ENCODE results near the gene STK39. TPM values are rescaled to one million over a fixed set of nuclear protein-coding genes. Genes with fewer than 3 reads are reported as not detected.
"Not testable (repeated sequence)": the region's sequence is repeated elsewhere in the genome, so short reads cannot be mapped to it uniquely, and the experiment has no call there.

STK39 gene
- total RNA-seq, 1 experiment from 2014 or later: 22.5 TPM

GRCh38 chr2:168090366-168091135 lies 156.8 kb downstream of the STK39 start:
- DNase-seq (ENCODE audit: low read depth): no peak

- no peak for DNase-seq (ENCODE audit: low read depth)
These were observed 158.2 kb downstream of the STK39 start for GRCh38 chr2:168089200-168089599.

DNA sequence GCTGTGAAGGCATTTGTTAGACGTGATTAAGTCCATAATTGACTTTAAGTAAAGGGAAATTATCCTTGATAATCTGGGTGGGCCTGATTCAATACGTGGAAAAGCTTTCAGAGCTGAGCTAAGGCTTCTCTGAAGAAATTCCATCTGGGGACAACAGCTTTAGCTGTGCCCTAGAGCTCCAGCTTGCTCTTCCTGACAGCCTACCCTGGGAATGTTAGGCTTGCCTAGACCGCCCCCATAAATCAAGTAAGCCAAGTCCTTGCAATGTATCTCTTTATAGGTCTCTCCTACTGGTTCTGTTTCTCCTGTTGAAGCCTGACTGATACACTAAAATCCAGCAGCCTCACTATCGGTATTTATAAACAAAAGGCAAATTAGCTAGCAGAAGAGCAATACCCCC lies 160.0 kb downstream of the STK39 start:
- no peak for DNase-seq (ENCODE audit: low read depth)

DNA sequence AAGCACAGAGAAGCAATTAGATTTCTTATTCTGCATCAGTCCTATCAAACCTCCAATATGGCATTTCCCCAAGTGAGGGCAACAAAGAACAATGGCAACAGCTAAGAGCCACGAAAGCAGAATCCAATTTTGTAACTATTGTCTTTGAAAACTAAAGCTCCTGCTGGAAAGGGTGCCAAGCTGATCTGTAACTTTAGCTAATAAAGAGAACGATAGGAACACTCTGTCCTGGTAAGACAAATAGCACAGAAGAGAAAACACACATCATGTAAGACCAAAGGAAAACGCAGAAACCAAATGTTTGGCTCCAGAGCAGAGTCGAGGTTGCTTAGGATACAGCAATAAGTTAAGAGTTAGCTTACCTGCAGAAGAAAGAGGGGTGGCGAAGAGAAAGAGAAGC lies 160.5 kb downstream of the STK39 start:
- DNase-seq (ENCODE audit: low read depth): no peak

DNA sequence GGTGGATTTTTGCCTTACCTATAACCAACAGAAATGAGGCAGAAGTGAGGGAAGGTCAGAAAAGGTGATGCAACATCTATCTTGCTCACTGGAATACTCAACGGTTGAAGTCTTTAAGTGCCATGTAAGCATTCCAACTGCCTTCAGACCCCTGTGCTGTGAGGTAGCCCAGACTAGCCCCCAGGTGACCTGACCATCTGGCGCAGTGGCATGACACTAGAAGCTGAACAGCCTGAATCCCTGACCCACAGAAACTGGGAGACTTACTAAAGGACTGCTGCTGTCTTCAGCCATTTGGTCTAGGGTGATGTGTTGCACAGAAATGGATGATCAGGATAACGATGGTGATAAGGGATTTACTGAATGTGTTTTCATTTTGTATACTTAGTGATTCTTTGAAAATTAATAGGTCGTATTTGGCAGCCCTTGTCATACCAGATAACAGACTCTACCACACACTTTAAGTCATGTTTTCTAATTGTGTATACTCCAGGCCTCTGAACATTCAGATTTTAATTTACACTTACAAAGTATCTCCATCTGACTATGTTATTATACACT lies 161.5 kb downstream of the STK39 start:
- no peak for DNase-seq (ENCODE audit: low read depth)

DNA sequence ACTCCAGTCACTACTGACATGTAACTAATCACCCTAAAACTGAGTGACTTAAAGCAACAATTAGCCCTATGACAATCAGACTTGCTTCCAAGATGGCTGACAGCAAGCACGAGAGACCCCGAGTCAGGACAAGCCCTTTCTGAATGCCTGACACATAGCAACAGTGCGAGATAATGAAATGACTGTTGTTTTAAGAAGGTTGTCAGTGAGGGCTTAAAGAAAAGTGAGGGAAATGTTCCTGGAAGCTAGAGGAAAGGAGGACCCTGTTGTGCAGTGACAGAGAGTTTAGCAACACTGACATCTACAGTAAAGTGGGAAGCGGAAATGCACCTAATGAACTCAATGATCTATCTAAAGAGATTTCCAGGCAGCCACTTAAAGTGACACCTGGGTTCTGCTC lies 163.1 kb downstream of the STK39 start:
- no peak for DNase-seq (ENCODE audit: low read depth)

GRCh38 chr2:168081452-168081851 lies 165.9 kb downstream of the STK39 start:
- DNase-seq (ENCODE audit: low read depth): not testable (repeated sequence)

GRCh38 chr2:168079236-168079635 lies 168.2 kb downstream of the STK39 start:
- no peak for DNase-seq (ENCODE audit: low read depth)

- no peak for DNase-seq (ENCODE audit: low read depth)
These were observed 170.7 kb downstream of the STK39 start for GRCh38 chr2:168076731-168077130.

DNA sequence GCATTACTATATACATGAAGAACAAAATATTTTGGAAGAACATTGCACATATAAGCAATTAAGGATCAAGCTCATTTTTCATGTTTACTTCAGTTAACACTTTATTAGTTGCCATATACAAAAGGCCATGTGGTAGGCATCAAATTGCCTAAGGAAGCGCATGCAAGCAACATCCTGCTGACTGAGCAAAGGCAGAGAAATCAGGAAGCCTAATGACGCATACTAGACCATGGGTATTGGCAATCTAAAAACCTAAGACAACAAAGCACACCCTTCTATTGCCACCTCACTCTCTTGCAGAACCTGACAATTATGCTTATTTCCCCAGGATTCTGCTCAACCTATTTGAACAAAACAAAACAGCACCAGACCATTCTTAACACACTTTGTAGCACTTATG lies 171.9 kb downstream of the STK39 start:
- no peak for DNase-seq (ENCODE audit: low read depth)

GRCh38 chr2:168072626-168073303 lies 174.6 kb downstream of the STK39 start:
- no peak for DNase-seq (ENCODE audit: low read depth)

DNA sequence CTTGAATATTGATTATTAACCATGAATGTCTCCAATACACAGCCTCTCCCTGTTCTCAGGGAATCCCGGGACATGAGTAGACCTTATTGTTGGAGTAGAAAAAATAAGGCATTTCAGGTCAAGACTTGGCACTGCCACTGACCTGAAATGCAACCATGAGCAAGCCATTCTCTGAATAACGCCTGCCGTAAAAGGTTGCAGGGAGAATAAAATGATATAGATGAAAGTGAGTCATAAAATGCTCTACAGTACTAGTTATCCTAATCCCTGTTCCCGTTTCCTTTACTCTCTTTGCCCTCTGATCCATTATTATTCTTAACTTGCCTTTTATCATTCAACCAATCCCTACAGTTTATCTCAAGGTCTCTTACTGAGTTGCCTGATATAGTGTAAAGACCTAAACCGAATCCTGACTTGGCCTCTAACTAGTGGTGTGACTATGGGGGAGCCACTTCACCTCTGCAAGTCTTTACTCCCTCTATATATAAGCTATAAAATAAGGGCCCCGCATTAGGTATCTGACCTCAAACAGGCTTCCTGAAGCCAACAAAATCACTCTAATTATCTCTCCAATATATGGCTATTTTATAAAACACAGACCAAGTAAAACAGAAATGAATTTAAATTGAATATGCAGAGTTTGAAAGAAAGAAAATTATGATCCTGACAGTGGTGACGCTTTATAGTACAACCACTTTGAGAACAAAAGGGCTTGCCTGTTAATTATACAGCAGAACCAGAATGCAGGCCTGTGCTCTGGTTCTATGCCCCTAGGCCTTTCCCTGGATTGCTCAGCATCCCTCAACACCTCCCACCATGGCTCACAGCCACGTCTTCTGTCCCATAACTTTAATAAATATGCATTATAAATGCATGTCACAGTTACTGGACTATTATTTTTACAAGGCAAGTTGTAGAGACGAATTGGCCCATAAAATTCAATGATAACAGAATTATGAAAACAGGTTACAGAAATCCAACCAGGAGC lies 183.1 kb downstream of the STK39 start:
- no peak for DNase-seq (ENCODE audit: low read depth)

DNA sequence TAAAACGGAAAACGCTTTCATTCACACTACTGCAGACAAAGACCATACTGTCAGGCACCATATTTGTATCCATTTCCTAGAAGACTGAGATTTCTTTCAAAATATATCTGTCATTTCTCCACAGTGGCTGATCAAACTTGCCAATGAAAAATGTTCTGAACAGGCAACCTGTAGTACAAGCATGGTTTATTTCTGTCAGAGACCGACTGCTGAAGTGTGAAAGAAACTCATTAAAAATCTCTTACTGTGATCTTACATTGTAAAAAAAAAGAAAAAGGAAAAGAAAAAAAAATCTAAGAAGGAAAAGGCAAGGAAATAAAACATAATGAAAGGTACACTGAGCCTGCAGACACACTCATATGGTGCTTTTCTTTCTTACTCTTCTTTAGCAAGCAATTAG lies 184.5 kb downstream of the STK39 start:
- DNase-seq (ENCODE audit: low read depth): no peak

GRCh38 chr2:168062054-168062453 lies 185.3 kb downstream of the STK39 start:
- no peak for DNase-seq (ENCODE audit: low read depth)

GRCh38 chr2:168060986-168061750 lies 186.2 kb downstream of the STK39 start:
- no peak for DNase-seq (ENCODE audit: low read depth)

DNA sequence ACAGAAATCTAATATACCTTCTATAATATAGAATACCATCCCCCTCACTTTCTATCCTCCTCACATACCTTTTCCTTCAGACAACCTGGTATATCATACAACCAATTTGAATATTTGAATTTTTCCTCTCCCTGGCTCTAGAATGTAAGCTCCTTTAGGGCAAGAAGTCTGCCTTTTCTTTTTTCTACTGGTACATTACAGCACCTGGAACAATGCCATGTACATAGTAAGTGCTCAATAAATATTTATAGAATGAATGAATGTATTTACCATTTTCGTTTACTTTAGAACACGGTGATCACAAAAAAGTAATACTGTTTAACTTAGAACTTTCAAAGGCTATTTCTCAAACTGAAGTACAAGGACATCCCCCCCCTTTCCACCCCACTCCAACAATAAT lies 187.6 kb downstream of the STK39 start:
- DNase-seq (ENCODE audit: low read depth): no peak

- no peak for DNase-seq (ENCODE audit: low read depth)
These were observed 188.7 kb downstream of the STK39 start for GRCh38 chr2:168058675-168059074.

DNA sequence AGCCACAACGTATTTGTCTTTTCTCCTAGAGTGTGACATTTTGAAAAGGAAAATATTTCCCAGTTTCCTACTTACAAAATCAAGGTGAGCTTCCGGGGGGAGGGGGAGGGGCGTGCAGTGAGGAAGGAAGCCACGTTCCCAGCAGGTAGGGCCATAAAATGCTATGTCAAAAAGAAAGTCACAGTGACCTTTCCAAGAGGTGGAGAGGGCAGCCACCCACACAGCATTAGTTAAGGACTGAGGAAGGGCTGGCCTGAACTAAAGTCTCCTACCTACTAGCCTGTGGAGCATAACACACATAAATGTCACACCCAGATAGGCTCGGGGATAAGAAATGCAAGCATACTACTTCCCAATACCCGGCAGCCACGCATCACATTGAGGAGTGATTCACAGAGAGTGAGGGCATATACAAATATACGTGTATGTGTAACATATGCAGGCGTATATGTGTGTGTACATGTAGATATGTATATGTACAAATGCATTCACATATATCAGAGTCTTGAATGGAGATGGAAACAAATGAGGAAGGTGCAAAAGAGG lies 191.1 kb downstream of the STK39 start:
- DNase-seq (ENCODE audit: low read depth): no peak

DNA sequence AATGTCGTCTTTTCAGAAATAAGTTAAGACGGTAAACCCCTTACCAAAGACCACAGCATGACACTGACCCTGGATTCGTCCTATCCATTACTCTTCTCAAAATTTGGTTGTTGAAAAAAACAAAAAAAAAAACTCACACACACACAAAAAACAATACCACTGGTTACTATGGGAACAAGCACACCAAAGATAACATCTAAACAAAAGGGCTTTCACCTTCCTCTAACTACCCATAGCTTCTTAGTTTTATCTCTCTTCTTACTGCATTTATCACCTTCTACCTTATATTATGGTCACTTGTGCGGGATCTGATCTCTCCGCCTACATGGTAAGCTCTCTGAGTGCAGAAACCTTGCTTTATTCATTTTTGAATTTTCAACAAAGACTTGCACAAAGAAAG lies 192.7 kb downstream of the STK39 start:
- no peak for DNase-seq (ENCODE audit: low read depth)

DNA sequence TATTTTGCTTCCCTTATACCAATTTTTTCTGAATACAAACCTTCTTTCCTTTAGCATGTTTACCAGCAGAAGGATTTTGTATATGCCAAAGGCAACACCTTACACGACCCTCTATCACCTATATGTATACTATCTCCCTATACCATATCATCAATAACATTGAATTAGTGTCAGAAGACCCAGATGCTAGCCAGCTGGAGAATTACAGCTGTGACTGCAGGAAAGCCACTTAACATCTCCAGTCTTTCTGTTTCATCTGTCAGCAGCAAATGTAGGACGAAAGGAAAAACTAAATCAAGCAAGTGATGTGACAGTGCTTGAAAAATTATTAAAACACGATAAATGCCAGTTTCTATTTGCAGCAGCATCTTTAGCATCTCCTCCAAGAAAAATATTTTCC lies 193.7 kb downstream of the STK39 start:
- no peak for DNase-seq (ENCODE audit: low read depth)

DNA sequence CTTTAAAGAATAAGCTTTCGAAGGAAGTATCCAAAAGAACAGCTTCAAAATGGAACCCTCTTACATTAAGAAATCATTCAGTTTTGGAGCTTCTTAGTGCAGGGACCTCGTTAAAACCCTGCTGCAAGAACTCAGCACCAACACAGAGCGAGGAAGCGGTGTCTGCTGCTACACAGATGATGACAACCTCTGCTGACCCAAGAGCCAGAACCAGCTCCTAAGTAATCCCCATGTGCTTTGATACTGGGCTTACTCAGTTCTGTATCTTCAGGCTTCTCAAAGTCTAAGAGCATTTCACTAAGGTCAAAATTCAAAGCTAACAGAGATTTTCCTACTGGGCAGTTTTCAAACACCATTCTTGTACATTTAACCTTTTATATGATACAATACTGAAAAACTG lies 194.6 kb downstream of the STK39 start:
- DNase-seq (ENCODE audit: low read depth): no peak
